NB4 (cell line): ENCODE data around the gene MAGIX.

Experiments
- DNase-seq: peaks from one replicate; pipeline ENCODE4 v3.0.0; 2010; ENCODE audit warnings: low read depth
- H3K4me3 ChIP-seq: one replicate; pipeline ENCODE4 v1.5.1; 2011; ENCODE audit warnings: mild to moderate bottlenecking, low read depth, low read length, moderate library complexity
- CTCF ChIP-seq: IDR thresholded peaks from one replicate; pipeline ENCODE4 v1.5.1; 2012; ENCODE audit warnings: low read depth, low read length
- MAX ChIP-seq: IDR thresholded peaks from 2 replicates; pipeline ENCODE4 v1.6.1; 2011; ENCODE audit warnings: low read depth, low read length
- MYC ChIP-seq: IDR thresholded peaks from 2 replicates; pipeline ENCODE4 v1.6.1; 2011; ENCODE audit warnings: low read depth, low read length
- POLR2A ChIP-seq: IDR thresholded peaks from 2 replicates; pipeline ENCODE4 v1.6.1; 2011; ENCODE audit warnings: mild to moderate bottlenecking; ENCODE audit not compliant: insufficient read length; ENCODE audit errors: extremely low read depth

MAGIX gene

GRCh38 chrX:49191574-49192011, 29.0 kb downstream of the MAGIX start:
- TF ChIP-seq POLR2A (no peak), CTCF (no peak), MAX (no peak), MYC (no peak)
- DNase-seq = peak; percentile 43
- peak overlapping the region; percentile 78 for H3K4me3 ChIP-seq

DNA sequence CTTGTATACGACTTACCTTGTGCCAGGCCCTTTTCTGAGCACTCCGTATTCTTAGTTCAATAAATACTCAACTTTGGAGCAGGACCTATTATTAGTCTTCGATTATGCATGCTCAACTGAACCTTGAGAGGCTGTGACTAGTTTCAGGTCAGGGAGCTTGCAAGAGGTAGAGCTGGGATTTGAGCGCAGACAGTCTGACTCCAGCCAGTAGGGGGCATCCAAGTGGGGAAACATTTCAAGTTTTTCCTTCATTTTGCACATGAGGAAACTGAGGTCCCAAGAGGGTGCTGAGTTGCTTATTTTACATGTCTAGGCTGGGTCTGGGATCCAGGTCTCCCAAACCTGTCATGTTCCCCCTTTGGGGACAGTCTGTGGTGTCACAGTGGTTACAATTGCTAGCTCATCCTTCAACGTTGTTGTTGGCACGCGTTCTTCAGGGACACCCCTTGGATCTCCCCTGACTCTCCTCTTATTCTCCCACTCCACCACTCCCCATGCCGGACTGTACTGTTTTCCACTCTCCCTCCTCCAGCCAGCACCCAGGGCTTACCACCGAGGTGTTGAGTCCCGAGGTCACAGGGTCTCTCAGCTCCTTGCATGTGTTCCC, 30.3 kb downstream of the MAGIX start:
- H3K4me3 ChIP-seq = no peak overlapping the region
- peak; percentile 73 for DNase-seq
- no peak for TF ChIP-seq MAX
- no peak for TF ChIP-seq MYC
- TF ChIP-seq POLR2A = no peak
- peak; percentile 74 for TF ChIP-seq CTCF

GRCh38 chrX:49193542-49193964, 31.0 kb downstream of the MAGIX start:
- no peak for DNase-seq
- H3K4me3 ChIP-seq = no peak overlapping the region
- TF ChIP-seq CTCF (no peak), POLR2A (no peak), MAX (no peak), MYC (no peak)

GRCh38 chrX:49197543-49198087, 35.1 kb downstream of the MAGIX start:
- H3K4me3 ChIP-seq = no peak overlapping the region
- DNase-seq = no peak
- TF ChIP-seq POLR2A = no peak
- TF ChIP-seq CTCF = no peak
- TF ChIP-seq MAX = no peak
- TF ChIP-seq MYC = no peak

DNA sequence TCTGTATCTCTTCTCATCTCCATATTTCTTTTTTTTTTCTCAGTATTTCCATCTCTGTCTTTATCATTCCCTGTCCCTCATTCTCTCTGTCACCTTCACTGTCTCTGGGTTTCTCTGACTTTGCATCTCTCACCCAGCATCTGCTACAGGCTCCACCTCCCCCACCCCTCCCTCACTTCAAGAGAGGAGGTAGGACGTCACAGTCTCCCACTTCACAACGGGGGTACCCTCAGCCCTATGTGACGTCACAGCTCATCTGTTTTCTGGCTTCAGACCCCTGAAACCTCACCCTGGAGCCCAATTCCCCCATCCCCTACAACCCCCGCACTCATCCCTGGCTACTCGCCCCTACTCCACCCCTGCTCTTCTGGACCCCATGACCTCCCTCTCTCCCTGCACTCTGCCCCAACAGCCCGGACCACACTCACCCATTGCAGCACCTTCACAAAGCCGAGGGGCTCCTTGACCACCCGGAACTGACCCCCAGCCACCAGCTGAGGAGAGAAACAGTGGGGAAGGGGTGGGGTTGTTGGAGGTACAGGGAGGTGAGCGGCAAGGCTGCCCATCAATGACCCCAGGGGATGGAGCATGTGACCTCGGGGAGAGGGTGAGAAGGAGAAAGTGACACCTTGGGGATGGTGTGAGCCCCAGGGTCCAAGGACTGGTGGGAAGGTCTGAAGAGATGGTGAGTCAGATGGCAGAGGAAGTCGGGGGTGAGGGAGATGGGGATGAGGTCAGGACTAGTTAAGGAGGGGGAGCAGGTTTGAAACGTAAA, 36.2 kb downstream of the MAGIX start:
- no peak overlapping the region for H3K4me3 ChIP-seq
- no peak for DNase-seq
- TF ChIP-seq MAX = no peak
- no peak for TF ChIP-seq CTCF
- no peak for TF ChIP-seq POLR2A
- TF ChIP-seq MYC = no peak
